ENCODE data around the gene CEP131. TPM values are rescaled to one million over a fixed set of nuclear protein-coding genes. Genes with fewer than 3 reads are reported as not detected.

The CEP131 gene
- total RNA-seq, 1 donor from 2014 or later, result 6.1 TPM

DNA sequence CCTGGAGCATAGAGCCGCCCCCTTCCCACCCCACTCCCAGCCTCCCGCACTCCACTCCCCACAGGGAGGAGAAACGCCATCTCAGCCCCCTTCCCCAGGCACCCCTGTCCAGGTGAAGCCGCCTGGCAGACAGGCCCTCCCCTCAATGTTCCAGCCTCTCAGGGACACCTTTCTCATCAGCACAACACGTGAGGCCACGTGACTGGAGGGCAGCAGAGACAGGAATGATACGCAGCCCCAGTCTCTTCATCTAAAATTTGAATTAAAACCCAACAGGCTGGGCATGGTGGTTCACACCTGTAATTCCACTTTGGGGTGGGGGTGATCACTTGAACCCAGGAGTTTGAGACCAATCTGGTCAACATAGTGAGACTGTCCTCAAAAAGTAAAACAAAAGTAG, 36.6 kb downstream of the CEP131 start:
- H3K27ac ChIP-seq, result no peak overlapping the region
- intact Hi-C loops (cut with DNase I), result no loop called here

GRCh38 chr17:81184555-81184954, 38.2 kb downstream of the CEP131 start:
- H3K27me3 ChIP-seq, result no peaks in the 10 kb centered on the region
- TF ChIP-seq POLR2A (IDR thresholded peaks at IDR 0.05), result no peak
- TF ChIP-seq CTCF (IDR thresholded peaks at IDR 0.05), result no peak
- TF ChIP-seq POLR2AphosphoS5 (IDR thresholded peaks at IDR 0.05; ENCODE audit: insufficient read depth in 1 of 2, low read depth in 1 of 2), result no peak
- no peak overlapping the region for H3K4me3 ChIP-seq
- intact Hi-C loops (cut with DNase I), result no loop called here
- H3K27ac ChIP-seq, result no peak overlapping the region
- H3K9me3 ChIP-seq, result no peaks in the 10 kb centered on the region
- H3K4me1 ChIP-seq, result no peaks in the 10 kb centered on the region
- no peaks in the 10 kb centered on the region for H3K36me3 ChIP-seq
- DNase-seq (ENCODE audit: extremely low spot score in 2 of 2), result no peak

More for the DNA sequence above, 36.6 kb downstream of the CEP131 start:
- H3K9me3 ChIP-seq, result no peaks in the 10 kb centered on the region
- H3K4me1 ChIP-seq, result no peaks in the 10 kb centered on the region
- no peak for TF ChIP-seq CTCF (IDR thresholded peaks at IDR 0.05)
- no peak for TF ChIP-seq POLR2AphosphoS5 (IDR thresholded peaks at IDR 0.05; ENCODE audit: insufficient read depth in 1 of 2, low read depth in 1 of 2)
- no peak for TF ChIP-seq POLR2A (IDR thresholded peaks at IDR 0.05)
- no peak for DNase-seq (ENCODE audit: extremely low spot score in 2 of 2)
- no peaks in the 10 kb centered on the region for H3K27me3 ChIP-seq
- no peaks in the 10 kb centered on the region for H3K36me3 ChIP-seq
- no peak overlapping the region for H3K4me3 ChIP-seq

GRCh38 chr17:81183807-81184206, 39.0 kb downstream of the CEP131 start:
- Histone ChIP-seq H3K27ac (no peak overlapping the region), H3K4me3 (no peak overlapping the region), H3K4me1 (no peaks in the 10 kb centered on the region), H3K9me3 (no peaks in the 10 kb centered on the region), H3K27me3 (no peaks in the 10 kb centered on the region), H3K36me3 (no peaks in the 10 kb centered on the region)
- DNase-seq (ENCODE audit: extremely low spot score in 2 of 2), result no peak
- TF ChIP-seq CTCF (IDR thresholded peaks at IDR 0.05), result no peak
- TF ChIP-seq POLR2A (IDR thresholded peaks at IDR 0.05), result no peak
- TF ChIP-seq POLR2AphosphoS5 (IDR thresholded peaks at IDR 0.05; ENCODE audit: insufficient read depth in 1 of 2, low read depth in 1 of 2), result no peak
- intact Hi-C loops (cut with DNase I), result no loop called here

DNA sequence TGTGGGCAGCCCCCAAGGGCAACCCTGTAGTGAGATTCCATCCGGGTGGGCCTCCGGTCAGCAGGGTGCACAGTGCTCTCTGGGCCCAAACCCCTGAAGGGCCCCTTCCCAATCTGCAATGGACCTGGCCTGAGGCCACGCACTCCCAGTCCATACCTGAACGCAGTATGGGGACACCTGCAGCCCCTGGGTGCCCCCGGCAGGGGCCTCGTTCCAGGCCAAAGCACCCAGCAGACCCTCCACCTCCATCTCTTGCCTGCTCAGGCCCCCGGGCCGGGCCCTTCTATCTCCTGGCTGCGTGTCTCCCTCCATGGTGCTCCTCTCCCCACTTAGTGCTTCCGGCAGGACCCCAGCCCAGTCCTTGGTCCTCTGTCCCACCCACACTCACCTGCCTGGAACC, 39.4 kb downstream of the CEP131 start:
- intact Hi-C loops (cut with DNase I), result no loop called here
- H3K27me3 ChIP-seq, result no peaks in the 10 kb centered on the region

DNA sequence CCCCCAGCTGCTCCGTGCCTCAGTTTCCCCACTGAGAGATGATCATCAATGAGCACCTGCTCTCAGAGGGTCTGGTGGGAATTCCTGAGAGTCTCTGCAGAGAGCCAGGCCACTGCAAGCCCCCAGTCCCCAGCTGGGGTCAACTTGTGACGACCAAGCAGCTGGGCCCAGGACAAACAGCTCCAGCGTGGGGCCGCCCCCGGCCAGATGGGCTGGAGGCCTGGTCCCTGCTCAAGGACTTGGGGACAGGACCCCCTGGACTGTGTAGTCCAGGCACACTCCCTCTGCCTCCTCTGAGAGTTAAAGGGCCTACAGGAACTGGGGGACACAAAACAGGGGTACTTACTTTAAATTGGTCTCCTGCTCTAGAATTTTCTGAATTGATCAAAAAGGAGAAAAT, 40.2 kb downstream of the CEP131 start:
- no peaks in the 10 kb centered on the region for H3K27me3 ChIP-seq
- no peak for TF ChIP-seq POLR2A (IDR thresholded peaks at IDR 0.05)
- no peak for TF ChIP-seq POLR2AphosphoS5 (IDR thresholded peaks at IDR 0.05; ENCODE audit: insufficient read depth in 1 of 2, low read depth in 1 of 2)
- no peak for TF ChIP-seq CTCF (IDR thresholded peaks at IDR 0.05)
- intact Hi-C loops (cut with DNase I), result no loop called here

More for the DNA sequence above, 39.4 kb downstream of the CEP131 start:
- H3K27ac ChIP-seq, result no peak overlapping the region
- no peak for DNase-seq (ENCODE audit: extremely low spot score in 2 of 2)
- no peaks in the 10 kb centered on the region for H3K36me3 ChIP-seq
- no peak overlapping the region for H3K4me3 ChIP-seq
- H3K4me1 ChIP-seq, result no peaks in the 10 kb centered on the region
- H3K9me3 ChIP-seq, result no peaks in the 10 kb centered on the region
- no peak for TF ChIP-seq POLR2A (IDR thresholded peaks at IDR 0.05)

GRCh38 chr17:81181811-81182185, 41.0 kb downstream of the CEP131 start:
- H3K9me3 ChIP-seq, result no peaks in the 10 kb centered on the region
- intact Hi-C loops (cut with DNase I), result no loop called here
- no peak for DNase-seq (ENCODE audit: extremely low spot score in 2 of 2)
- no peak for TF ChIP-seq POLR2A (IDR thresholded peaks at IDR 0.05)
- TF ChIP-seq CTCF (IDR thresholded peaks at IDR 0.05), result no peak
- TF ChIP-seq POLR2AphosphoS5 (IDR thresholded peaks at IDR 0.05; ENCODE audit: insufficient read depth in 1 of 2, low read depth in 1 of 2), result no peak
- H3K27ac ChIP-seq, result no peak overlapping the region
- H3K4me3 ChIP-seq, result no peak overlapping the region
- H3K4me1 ChIP-seq, result no peaks in the 10 kb centered on the region
- no peaks in the 10 kb centered on the region for H3K27me3 ChIP-seq
- H3K36me3 ChIP-seq, result no peaks in the 10 kb centered on the region

More for the DNA sequence above, 40.2 kb downstream of the CEP131 start:
- Histone ChIP-seq H3K36me3 (no peaks in the 10 kb centered on the region), H3K9me3 (no peaks in the 10 kb centered on the region), H3K4me3 (no peak overlapping the region), H3K27ac (no peak overlapping the region), H3K4me1 (no peaks in the 10 kb centered on the region)
- DNase-seq (ENCODE audit: extremely low spot score in 2 of 2), result no peak

Data from vagina (tissue), 2 donors.